ENCODE data around the gene MAP2K4.

MAP2K4 gene

GRCh38 chr17:12180644-12181261 is 160.1 kb downstream of the MAP2K4 start:
- peak in 1 of 2 donors; percentile 13 for DNase-seq

GRCh38 chr17:12187658-12188057 is 167.0 kb downstream of the MAP2K4 start:
- no peak for DNase-seq

DNA sequence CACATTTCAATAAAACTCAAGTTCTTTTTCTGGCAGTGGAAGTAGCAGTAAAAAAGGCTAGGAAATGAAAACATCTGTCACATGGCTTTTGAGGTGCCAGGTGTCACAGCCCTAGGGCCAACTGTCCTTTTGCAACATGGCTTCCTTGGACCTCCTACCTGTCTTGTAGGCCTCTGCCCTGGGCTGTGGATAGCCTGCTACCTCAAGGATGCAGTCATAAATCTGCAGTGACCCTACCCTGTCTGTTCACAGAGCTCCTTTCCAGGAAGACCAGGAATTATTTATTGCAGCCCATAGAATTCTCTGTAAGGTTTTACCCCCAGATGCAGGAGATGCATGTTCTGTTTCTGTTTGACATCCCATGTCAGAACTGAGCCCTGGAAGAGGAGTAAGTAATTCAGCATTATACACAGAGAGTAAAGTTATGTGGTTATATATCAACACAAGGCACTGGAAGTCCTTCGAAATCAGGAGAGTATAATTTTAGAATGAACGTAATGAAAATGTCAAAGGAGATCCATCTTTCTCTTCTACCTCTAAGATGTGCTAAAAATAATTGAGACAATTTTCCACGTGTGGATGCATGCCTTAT is 172.6 kb downstream of the MAP2K4 start:
- DNase-seq, result no peak

Measured in CD4-positive, alpha-beta T cell treated with Interleukin-1 beta for 1 hour (primary cell).